ENCODE results near the gene DDX49. TPM values are rescaled to one million over a fixed set of nuclear protein-coding genes. Genes with fewer than 3 reads are reported as not detected.
A peak's percentile ranks its signal among the peaks of the same experiment; 100 is the strongest.

DDX49 gene, protein sequence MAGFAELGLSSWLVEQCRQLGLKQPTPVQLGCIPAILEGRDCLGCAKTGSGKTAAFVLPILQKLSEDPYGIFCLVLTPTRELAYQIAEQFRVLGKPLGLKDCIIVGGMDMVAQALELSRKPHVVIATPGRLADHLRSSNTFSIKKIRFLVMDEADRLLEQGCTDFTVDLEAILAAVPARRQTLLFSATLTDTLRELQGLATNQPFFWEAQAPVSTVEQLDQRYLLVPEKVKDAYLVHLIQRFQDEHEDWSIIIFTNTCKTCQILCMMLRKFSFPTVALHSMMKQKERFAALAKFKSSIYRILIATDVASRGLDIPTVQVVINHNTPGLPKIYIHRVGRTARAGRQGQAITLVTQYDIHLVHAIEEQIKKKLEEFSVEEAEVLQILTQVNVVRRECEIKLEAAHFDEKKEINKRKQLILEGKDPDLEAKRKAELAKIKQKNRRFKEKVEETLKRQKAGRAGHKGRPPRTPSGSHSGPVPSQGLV
- 10 to 100 TPM; 31.8 to 61.2 (median 35.5) TPM for total RNA-seq

DNA sequence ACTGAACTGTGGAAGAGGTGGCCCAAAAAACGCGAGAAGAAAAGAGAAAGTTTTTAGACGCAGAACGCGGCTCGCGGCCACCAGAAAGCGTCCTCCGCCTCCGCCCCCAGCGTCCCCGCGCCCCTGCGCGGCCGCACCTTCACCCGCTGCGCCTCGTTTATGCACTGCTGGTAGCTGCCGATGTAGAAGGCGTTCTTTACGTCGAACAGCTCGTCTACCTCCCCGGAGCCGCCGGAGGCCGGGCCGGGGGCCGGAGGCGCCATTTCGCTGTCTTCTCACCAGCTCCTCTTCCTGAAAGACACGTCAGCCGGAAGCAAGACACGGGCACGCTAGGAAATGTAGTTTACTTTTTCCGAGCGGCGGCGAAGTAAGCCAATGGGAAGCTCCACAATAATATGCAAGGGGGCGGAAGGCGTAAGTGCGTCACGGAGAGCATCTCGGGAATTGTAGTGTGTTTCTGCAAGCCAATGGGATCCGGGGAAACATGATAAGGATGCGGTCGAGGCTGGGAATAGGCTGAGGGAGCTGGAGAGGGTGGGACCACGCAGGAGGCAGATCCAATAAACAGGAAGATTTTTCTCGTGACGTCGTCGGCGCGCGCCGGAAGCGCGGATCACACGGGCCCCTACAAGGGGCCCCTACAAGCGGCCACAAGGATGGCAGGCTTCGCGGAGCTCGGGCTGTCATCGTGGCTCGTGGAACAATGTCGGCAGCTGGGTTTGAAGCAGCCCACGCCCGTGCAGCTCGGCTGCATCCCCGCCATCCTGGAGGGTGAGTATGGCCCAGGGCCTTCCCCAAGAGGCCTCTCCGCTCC is at the start of gene DDX49, which contains the start of gene COPE:
TSS of gene DDX49 (plus strand) at position 630 of the 814 bp plus-strand sequence. CDS start at position 657, 27 bp downstream.
TSS of gene COPE (minus strand) at position 302 of the 814 bp plus-strand sequence. CDS start at position 263, 39 bp downstream.
- peak; percentile 96 to 99 for DNase-seq (ENCODE audit: low spot score in 2 of 2)
- peak within 1 kb of the TSS; percentile 79 to 98 (median 90) for H3K4me3 ChIP-seq
- WGBS, 2 donors: 0% methylated on average over 70 to 72 of the region's 72 CpGs
- H3K36me3 ChIP-seq: peaks cover 0 to 53% (median 15%) of the 10 kb centered on the region in 3 donors
- no peaks in the 10 kb centered on the region for H3K9me3 ChIP-seq
- H3K27ac ChIP-seq: peak within 1 kb of the TSS; percentile 50 to 92 (median 92)
- peaks cover 0 to 50% (median 19%) of the 10 kb centered on the region in 4 donors for H3K4me1 ChIP-seq
- peak; percentile 55 to 77 for TF ChIP-seq POLR2A (IDR thresholded peaks at IDR 0.05)
- TF ChIP-seq, protein P1, sequence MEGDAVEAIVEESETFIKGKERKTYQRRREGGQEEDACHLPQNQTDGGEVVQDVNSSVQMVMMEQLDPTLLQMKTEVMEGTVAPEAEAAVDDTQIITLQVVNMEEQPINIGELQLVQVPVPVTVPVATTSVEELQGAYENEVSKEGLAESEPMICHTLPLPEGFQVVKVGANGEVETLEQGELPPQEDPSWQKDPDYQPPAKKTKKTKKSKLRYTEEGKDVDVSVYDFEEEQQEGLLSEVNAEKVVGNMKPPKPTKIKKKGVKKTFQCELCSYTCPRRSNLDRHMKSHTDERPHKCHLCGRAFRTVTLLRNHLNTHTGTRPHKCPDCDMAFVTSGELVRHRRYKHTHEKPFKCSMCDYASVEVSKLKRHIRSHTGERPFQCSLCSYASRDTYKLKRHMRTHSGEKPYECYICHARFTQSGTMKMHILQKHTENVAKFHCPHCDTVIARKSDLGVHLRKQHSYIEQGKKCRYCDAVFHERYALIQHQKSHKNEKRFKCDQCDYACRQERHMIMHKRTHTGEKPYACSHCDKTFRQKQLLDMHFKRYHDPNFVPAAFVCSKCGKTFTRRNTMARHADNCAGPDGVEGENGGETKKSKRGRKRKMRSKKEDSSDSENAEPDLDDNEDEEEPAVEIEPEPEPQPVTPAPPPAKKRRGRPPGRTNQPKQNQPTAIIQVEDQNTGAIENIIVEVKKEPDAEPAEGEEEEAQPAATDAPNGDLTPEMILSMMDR (IDR thresholded peaks at IDR 0.05): no peak
- peak; percentile 88 to 90 for TF ChIP-seq EP300 (IDR thresholded peaks at IDR 0.05)
- H3K27me3 ChIP-seq: no peaks in the 10 kb centered on the region

DNA sequence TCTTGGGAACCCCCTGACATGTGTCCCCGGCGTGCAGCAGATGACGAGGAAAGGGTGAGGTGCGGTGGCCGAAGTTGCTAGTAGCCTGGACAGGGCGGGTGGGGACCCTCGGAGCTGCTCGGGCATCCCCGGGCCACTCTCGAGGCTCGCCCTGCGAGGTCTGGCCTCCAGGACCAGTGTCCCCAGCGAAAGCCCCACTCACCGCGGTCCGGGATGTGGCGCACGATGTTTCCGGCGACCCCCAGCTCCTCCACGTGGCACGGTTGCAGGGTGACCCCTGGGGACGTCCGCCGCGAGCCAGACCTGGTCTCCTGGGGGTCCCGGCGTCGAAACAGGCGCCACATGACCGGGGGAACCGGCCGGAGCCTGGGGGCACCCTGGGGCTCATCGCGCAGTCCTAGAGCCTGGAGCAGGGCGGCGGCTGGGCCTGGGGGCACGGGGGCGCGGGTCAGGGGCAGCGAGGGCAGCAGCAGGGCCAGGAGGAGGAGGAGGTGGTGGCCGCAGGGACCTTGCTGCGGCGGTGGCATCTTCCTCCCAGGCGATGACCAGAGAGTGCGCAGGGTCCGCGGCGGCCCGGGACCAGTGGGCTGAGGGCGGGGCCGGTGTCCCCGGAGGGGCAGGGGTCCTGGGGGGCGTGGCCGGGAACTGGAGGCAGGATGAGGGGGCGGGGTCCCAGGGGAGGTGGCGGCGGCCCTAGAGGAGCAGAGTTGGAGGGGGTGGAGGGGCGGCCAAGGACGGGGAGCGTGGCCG is 49.6 kb upstream of the DDX49 start:
- Histone ChIP-seq H3K36me3 (peaks cover 4 to 58% (median 16%) of the 10 kb centered on the region in 3 donors), H3K9me3 (no peaks in the 10 kb centered on the region), H3K27ac (no peak overlapping the region), H3K4me1 (peaks cover 0 to 22% (median 10%) of the 10 kb centered on the region in 4 donors), H3K27me3 (no peaks in the 10 kb centered on the region), H3K4me3 (no peak overlapping the region)
- DNase-seq (ENCODE audit: low spot score in 2 of 2): no peak
- WGBS, 2 donors: 51 to 58% methylated on average over 18 to 47 of the region's 62 CpGs
- TF ChIP-seq, protein P1 (IDR thresholded peaks at IDR 0.05): no peak
- TF ChIP-seq EP300 (IDR thresholded peaks at IDR 0.05) (no peak), POLR2A (IDR thresholded peaks at IDR 0.05) (no peak)

DNA sequence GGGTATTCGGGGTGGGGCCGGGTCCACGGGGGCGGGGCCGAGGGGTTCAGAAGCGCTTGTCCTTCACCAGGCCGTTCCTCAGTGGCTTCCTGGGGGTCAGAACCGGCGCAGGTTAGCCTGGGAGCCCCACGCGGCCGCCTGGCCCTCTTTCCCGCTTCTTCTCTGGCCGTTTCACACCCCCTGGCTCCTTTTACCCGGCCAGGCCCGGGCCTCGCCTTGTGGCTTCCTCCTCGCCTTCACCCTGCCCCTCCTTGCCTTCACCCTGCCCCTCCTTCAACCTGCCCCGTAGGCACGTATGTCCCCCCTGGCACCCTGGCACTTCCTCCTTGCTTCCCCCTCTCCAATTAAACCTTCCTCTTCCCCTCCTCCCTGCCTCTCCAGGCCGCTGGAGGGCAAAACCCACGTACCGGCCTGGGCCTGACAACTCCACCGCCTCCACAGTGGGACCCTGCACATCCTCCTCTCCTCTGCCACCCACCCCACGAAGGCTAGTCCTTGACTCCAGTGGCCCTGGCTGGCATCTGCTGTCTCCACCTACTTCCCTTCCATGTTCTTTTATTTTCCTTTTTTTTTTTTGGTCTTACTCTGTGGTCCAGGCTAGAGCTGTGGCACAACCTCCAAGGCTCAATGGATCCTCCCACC is 48.9 kb upstream of the DDX49 start:
- DNase-seq (ENCODE audit: low spot score in 2 of 2): no peak
- Histone ChIP-seq H3K4me3 (no peak overlapping the region), H3K36me3 (peaks cover 3 to 58% (median 13%) of the 10 kb centered on the region in 3 donors), H3K4me1 (peaks cover 0 to 22% (median 10%) of the 10 kb centered on the region in 4 donors), H3K27ac (no peak overlapping the region), H3K9me3 (no peaks in the 10 kb centered on the region), H3K27me3 (no peaks in the 10 kb centered on the region)
- TF ChIP-seq, protein P1 (IDR thresholded peaks at IDR 0.05): no peak
- TF ChIP-seq EP300 (IDR thresholded peaks at IDR 0.05) (no peak), POLR2A (IDR thresholded peaks at IDR 0.05) (no peak)
- 40 to 41% methylated on average over 25 of the region's 25 CpGs for WGBS, 2 donors

GRCh38 chr19:18871543-18871942 is 48.0 kb upstream of the DDX49 start:
- peaks cover 0 to under 1% (median 0%) of the 10 kb centered on the region in 4 donors for H3K9me3 ChIP-seq
- H3K4me1 ChIP-seq: peaks cover 0 to 22% (median 10%) of the 10 kb centered on the region in 4 donors
- H3K36me3 ChIP-seq: peaks cover 3 to 58% (median 7%) of the 10 kb centered on the region in 3 donors
- no peak for DNase-seq (ENCODE audit: low spot score in 2 of 2)
- H3K4me3 ChIP-seq: no peak overlapping the region
- TF ChIP-seq, protein P1 (IDR thresholded peaks at IDR 0.05): no peak
- TF ChIP-seq POLR2A (IDR thresholded peaks at IDR 0.05) (no peak), EP300 (IDR thresholded peaks at IDR 0.05) (no peak)
- no peak overlapping the region for H3K27ac ChIP-seq
- 87 to 92% methylated on average over 7 of the region's 7 CpGs for WGBS, 2 donors
- H3K27me3 ChIP-seq: no peaks in the 10 kb centered on the region
